Left cardiac atrium (tissue), 4 donors: Measurements from ENCODE around the gene TSPOAP1. TPM values are rescaled to one million over a fixed set of nuclear protein-coding genes. Genes with fewer than 3 reads are reported as not detected.

Experiments
- ATAC-seq, 2 donors: fragments of 200-7000 bp; cut with Tn5 transposase; one replicate each; pipeline ENCODE4 v1.9.1; 2020; ENCODE audit warnings: mild to moderate bottlenecking in 2 of 2, moderate library complexity in 2 of 2
- DNase-seq: peaks from one replicate; pipeline ENCODE4 v3.0.0-alpha.2; 2020
- intact Hi-C, 2 donors: fragments of 100-400 bp; cut with DNase I; formaldehyde crosslinking; loops; one replicate each; pipeline versions ENCODE4 v1.14.1 to v1.15.1; 2022 to 2023
- total RNA-seq, 2 donors: library from RNA; stranded (reverse); fragmentation: NEBNext Ultra II Directional; extraction: Animal tissue kit (Norgen Biotek cat#: 25700); gene quantifications; one replicate each; pipeline ENCODE4 v1.2.1, GENCODE V29; 2021
- donor health status: DM: no; HTN: yes; CAD: no.
- donor health status: DM: no; HTN: yes; CAD: no; lungs with severe emphysema.
- donor health status: DM: yes; HTN: yes; CAD: no.
- donor health status: Dilated cardiomyopathy.

Gene TSPOAP1
- total RNA-seq, 2 donors from 2014 or later = 8.8 to 9.0 TPM

DNA sequence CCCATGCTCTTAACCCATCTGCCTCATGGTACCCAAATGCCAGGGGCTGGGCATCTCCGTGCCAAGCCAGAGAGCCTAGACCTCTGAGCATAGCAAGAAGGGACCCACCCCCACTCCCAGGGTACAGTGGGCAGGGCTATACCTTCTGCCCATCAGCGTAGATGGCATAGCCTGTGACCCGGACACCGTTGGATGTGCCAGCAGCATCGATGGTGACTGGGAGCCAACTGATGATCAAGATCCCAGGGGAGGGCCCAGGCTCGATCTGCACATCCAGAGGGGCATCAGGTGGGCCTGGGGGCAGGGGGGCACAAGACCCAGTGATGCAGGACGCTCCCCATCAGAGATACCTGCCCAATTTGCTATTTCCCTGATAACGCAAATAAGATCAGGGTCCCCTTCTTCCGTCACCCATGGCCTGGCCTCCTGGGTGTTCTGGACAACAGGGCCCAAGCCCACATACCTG lies 17.1 kb downstream of the TSPOAP1 start:
- intact Hi-C loops = no loop called here
- ATAC-seq (no peak), DNase-seq (peak; percentile 17)

DNA sequence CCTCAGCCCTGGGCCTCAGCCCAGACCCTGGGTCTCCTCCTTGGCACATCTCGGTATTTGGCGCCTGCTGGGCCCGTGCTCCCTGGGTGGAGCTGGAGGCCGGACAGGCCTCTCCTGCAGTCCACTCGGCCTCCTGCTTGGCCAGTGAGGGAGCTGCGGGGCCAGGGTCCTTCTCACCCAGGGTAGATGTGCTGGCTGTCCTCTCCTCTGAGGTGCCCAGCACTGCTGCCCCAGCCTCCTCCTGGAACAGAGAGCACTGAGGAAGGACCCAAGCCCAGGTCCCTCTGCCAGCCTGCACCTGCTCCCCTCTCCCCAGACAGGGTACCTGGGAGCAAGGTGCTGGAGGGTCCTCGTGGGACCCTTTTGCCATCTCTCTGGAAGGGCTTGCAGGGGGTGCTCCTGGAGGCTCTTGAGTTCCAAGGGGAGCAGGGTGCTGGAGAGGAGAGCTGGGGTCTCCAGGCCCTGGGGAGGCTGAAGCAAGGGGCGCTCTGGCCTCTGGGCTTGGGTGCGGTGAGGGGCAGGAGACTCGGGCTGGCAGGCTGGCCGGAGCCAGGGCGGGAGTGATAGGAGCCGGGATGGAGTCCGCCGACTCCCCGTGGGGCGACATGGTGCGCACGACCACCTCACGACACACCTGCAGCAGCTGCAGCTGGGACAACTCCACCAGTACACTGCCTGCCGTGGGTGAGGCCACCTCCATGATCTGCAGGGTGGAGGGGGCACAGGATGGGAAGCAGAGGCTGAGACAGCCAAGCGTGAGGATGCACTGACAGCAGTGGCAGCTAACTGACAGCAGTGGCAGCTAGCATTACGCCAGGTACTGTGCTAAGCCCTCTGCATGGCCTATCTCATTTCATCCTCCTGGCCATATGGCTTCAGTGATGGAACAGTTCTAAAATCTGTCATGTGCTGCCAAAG lies 17.8 kb downstream of the TSPOAP1 start:
- DNase-seq (peak; percentile 17), ATAC-seq (no peak)
- intact Hi-C loops = no loop called here

DNA sequence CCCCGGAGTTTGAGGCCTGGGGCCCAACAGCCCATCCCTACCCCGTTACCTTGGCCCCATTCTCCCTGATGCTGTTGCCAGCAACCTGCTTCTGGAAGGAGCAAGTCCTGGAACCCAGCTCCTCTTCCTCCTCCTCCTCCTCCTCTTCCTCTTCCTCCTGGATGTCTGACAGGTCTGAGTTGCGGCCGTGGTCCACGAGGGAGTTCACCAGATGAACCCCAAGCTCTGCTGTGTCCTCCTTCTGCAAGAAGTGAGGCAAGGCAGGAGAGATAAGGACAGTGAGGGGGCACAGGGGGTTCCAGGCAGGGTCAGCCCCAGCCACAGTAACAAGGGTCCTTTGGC lies 18.7 kb downstream of the TSPOAP1 start:
- intact Hi-C loops = no loop called here
- ATAC-seq (no peak), DNase-seq (peak; percentile 5)

DNA sequence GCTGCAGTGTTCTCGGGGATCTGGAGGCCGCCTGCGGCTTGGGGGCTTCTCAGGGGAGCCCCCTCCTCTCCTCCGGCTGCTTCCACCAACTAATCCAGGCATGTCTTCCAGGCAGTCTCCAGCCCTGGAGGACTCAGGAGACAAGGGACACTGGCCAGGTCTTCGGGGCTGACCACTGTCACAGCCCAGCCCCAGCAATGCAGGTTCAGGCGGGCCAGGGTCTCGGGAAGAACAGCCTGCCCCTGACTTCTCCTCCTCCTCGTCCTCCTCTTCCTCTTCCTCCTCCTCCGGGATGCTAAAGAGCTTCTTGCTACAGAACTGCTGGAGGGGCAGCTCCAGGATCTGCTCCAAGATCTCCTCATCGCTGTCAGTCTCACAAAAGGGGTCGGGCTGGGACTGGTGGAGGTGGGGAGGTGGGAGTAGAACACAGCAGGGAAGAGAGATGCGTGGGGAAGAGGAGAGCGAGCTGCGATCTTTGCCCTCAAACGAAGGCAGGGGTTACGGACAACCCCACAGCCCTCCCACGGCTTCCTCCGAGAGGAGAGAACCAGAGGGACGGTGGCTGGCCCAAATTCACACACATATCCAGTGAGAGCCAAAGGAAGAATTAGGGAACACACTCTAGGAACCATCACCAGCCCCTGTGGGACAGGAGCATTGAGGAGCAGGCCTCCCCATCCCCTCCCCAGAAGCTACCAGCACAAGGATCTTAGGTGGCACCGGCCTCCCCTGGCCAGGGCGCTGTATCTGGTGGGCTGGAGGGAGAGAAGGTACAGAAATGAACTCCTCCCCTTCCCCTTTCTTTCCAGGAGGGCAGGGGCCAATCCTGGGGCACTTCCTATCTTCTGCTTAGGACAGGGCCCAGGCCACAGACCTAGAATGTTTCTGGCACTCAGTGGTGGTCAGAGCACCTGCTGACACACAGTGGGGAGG lies 19.3 kb downstream of the TSPOAP1 start:
- ATAC-seq (no peak), DNase-seq (peak; percentile 2)
- intact Hi-C loops = no loop called here

DNA sequence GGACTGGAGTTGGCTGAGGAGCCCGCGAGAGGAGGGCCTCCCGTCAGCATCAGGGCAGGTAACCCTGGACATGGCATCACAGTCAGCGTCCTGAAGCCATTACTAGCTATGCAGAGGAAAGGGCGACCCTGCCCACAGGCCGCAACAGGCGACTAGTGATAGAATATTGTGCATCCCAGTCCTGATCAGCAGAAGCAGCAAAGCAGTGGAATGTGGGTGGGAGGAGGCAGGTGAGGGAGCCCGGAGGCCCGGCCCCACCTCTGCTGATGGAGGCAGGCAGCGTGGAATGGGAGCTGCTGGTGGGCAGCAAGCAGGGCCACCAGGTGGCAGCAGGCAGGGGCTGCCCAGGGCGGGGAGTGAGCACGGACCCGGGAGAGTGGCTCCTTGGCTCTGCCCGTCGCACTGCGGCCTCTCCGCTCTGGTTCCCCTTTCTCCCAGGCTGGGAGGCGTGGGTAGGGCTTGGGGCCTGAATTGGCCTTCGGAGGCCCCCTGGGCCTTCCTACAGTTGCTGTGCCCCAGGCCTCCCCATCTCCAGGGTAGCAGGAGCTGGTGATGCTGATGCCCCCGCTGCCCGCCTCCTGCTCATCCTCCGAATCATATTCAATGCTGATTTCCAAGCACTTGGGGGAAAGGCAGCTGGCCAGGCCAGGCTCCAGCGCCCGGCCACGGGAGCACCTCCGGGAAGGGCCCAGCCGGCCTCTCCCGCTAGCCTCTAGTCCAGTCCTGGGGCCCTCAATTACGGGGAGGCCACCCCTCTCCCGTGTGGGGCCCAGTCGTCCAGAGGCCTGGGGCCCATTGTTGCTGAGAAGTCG lies 20.2 kb downstream of the TSPOAP1 start:
- intact Hi-C loops = no loop called here
- no peak for ATAC-seq
- DNase-seq = peak; percentile 11

DNA sequence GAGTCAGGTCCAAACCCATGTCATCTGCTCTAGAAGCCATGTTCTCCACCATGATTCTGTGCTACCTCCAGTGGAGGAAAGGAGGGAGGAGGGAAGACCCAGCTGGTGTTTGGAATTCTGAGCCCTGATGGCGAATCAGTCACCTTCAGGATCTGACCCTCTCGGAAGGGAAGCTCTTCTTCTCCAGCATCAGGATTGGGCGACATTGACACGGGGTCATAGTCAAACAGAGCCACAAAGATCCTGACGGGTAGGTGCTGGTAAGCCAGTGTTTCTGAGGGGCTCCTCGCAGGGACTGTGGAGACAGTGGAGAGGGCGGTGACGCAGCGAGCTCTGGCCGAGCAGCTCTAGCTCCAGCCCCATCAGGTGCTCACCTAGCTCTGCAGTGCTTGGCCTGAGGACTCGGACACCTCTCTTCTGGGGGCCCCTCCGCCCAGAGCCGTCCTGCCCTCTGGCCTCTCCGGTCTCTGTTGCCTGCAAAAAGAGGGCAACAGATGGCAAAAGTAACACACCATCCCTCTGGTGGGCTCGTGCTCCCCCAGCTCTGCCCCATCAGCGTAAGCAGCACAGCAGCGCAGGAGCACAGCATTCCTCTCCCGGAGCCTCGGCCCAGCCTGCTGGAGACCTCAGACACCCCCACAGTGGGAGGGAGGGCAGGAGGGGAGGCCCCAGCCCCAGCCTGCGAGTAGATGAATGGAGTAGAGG lies 21.0 kb downstream of the TSPOAP1 start:
- intact Hi-C loops = no loop called here
- no peak for DNase-seq
- no peak for ATAC-seq

DNA sequence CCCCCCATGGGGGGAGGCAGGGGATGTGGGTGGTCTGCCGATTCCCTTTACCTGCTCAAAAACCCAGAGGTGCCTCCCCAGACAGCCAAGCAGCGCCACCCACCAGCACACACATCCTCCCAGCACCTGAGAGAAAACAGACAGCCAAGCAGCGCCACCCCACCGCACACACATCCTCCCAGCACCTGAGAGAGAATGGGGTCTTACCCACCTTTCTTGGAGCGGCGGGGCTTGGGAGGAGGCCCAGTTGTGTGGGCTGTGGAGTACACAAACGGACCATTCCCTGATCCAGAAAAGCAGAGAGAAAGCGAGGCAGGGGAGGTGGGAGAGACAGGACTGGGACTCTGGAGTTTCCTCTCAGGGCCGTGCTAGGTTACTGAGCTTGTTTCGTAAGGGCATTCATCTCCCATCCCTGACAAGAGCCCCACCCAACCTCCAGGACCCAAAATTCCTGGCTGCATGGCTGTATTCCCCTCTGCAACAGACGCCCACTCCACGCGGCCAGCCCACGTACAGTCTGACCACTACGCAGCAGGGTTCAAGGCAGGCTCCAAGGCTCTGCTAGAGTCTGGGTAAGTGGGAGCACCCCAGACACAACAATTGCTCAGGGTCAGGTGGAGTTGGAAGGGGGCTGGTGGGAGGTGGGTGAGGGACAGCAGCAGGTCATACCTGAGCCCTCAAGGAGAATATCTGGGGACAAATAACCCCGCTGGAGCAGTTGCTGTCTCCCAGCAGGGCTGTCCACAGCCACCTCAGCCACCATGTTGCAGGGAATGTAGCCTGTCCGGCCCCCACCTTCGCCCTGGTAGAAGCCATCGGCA lies 22.3 kb downstream of the TSPOAP1 start:
- ATAC-seq (no peak), DNase-seq (peak; percentile 7)
- intact Hi-C loops = no loop called here

DNA sequence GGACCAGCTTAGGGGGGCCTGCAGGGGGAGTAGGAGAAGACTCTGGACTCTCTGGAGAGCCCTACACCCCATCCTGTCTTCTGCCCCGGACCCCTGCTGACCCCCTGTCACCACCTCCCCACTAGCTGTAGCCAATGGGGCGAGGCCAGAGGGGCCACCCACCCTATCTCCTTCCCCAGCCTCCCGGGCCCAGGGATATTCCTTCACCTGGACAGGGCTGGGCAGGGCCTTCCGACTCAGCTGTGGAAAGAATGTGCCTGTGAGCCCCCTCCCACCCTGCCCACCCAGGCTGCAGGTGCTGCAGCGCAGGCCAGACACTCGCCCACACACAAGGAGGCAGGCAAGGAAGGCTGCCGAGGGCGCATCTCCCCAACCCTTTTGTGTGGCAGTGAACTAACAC lies 23.0 kb downstream of the TSPOAP1 start:
- peak; percentile 7 for DNase-seq
- intact Hi-C loops = no loop called here
- no peak for ATAC-seq

DNA sequence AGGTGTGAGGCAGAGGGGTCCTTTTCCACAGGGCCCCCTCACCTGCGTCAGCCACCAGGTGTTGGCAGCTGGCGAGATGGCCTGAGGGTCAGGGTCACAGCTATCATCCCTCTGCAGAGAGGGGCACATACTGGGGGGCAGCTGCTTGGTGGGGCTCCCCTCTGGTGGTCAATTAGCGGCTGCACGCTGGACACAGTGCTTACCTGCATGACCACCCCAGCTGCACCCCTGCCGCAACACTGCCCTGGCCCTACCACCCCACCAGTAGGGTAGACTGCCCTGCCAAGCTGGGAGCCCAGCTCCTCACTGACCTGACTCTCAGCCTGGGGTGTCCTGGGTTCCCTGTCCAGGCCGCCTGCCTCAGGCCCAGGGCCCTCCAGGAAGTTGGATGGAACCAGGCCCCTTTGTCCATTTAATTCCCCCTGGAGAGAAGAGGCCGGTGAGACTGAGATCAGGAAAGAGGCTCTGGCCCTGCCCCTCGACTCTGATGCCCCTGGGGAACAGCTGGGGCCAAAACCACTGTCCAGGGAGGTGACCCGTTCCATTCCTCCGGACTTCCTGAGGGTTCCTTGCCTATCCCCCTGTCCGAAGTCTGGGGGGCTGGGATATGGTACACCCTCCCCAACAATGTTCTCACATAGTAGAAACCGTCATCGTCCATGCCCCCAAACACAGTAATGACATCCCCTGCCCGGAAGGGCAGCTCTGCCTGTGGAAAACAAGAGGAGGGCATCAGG lies 23.7 kb downstream of the TSPOAP1 start:
- DNase-seq (peak; percentile 13), ATAC-seq (no peak)
- intact Hi-C loops = no loop called here

DNA sequence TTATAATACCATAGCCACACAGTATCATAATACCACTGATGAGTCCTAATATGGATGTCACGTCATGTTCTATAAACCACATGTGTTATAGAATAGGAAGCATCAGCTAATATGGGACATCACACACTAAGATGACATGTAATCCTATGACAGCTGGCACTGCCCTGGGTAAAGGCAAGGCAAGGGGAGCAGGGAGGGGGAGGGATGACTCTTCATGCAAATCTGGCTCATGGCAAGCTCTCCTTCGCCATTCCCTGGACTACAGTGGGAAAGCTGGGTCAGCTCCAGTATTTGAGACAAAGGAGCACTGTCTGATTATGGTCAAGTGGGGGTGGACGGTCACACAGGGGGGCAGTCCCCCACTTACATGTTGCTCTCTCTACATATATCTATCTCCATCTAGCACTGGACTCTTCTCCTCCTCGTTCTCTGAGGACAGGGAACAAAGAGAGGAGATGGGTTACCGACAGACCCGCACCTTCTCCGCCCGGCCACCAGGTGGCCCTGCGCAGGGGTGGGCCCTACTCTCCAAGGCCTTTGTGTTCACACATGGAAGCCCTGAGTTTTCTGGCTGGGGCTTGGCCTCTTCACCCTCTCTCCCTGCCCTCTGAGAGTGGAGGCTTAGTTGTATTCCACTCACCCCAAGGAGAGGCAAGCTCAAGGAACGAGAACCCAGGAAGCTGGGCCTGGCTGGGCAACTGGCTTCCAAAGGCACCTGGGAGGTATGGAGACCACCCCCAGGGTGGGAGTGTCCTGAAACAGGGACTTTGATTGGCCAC lies 24.4 kb downstream of the TSPOAP1 start:
- peak; percentile 25 for DNase-seq
- ATAC-seq = peak; percentile 58 to 64
- intact Hi-C loops = no loop called here

DNA sequence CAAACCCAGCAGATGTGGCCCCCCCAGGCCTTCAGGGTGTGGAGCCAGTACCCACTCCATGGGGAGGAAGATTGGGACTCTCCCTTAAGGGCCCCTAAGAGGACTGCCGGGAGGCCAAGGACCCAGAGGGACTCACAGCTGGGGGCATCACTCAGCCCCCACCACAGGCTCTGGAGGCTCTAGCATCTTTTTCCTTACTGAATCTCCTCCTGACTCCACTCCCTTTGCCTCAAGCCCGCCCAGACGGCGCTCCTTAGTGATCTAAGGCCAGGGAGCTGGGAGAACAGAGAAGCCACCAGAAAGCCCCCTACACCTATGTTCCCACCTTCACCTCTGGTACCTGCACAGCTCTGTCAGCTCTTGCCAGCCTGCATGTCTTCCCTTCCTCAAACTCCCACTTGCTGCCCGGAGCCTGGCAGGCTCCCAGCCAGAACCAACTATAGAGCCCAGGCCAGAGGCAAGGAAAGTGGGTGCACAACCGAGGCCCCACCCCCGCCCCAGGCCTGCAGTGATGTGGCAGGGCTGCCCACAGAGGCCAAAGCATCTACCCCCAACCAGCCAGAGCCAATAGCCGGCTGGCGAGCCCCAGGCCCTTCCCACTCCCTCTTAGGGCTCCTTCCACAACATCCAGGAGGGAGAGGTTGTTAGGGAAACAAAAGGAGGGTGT lies 25.5 kb downstream of the TSPOAP1 start:
- peak; percentile 7 for DNase-seq

DNA sequence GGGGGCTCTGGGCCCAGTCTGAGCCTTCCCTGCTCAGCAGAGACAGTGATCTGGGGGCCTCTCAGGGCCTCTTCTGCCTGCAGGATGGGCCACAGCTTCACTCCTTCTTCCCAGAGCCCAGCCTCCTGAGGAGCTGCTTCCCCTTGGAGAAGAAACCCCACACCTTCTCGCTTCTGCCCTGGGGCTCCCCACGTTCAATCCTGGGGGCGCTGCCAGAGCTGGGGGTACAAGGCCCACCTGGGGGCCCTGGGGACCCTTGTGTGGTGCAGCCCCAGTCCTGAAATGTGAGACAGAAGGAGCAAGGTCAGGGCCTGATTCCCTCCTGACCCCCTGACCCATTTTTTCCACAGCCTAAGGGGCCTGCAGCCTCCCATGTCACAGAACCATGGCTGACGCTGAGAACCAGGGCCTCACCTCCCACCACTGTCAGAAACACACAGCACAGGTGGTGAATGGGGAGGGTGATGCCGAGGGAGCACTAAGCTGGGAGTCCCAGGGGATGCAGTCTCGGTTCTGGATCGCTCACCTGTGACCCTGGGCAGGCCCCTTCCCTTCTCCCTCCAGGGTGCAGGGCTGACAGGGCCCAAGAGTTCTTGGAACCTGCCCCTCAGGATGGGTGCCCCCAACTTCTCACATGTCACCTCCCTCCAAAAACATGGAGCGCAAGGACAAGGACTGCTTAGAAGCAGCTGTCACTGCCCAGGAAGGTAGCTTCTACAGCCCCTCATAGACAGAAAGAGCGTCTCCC lies 26.2 kb downstream of the TSPOAP1 start:
- ATAC-seq = no peak
- intact Hi-C loops = no loop called here

More for the DNA sequence above, 25.5 kb downstream of the TSPOAP1 start:
- intact Hi-C loops = no loop called here
- no peak for ATAC-seq

DNA sequence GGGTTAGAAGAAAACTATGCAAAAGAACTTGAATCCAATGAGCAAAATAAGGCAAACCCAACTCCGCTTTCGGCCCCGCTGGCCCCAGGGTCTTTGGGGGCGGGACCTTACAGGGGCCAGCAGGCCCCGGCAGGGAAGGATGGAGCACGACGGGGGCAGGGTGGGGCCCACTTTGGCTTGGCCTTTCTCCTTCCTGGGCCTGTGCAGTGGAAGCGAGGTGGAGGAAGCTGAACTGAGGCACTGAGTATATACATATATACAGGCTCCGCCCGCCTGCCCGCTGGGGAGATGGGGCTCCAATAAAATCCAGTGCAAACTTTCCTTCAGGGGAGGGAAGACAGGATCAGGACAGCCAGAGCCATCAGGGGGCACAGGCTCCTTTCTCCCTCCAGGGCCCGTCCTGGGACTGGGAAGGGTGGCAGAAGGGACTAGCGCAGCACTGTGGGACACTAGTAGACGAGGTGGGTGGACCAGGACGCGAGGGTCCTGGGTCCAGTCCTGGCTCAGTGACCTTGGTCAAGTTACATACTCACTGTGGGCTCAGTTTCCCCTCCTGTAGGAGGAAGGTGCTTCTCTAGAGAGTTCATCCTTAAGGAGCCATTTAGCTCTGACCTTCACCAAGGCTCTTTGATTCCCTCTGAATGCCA lies 27.0 kb downstream of the TSPOAP1 start:
- ATAC-seq (no peak), DNase-seq (peak; percentile 13)
- intact Hi-C loops = no loop called here

More for the DNA sequence above, 26.2 kb downstream of the TSPOAP1 start:
- peak; percentile 12 for DNase-seq

DNA sequence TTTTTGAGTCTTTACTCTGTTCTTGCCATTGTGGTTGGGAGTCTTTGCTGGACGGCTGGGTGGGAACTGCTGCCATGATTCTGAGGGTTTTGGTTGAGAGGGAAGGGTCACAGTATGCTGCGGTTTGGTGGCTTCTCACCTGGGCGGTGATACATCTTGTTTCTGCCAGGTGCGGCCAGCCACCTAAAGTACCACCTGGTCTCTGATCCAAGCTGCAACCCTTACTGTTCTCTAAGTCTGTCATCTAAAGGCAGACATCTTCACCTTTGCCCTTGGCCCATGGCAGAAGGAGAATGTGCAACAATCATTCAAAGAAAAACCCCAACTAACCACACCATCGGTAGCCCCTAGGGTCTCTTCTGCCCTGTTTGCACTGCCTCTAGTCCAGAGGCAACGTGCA lies 28.3 kb downstream of the TSPOAP1 start:
- DNase-seq = no peak
- ATAC-seq = no peak
- intact Hi-C loops = no loop called here

DNA sequence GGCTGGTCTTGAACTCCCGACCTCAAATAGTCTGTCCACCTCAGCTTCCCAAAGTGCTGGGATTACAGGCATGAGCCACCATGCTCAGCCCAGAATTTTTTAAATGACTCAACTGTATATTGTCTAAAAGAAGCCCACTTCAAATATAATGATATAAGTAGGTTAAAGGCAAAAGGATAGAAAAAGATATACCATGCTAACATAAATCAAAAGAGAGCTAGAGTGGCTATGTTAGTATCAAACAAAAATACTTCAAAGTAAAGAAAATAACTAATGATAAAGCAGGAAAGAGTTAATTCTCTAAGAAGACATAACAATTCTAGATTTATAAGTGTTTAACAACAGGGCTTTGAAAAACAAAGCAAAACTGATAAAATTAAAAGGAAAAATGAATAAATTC lies 34.6 kb downstream of the TSPOAP1 start:
- no peak for DNase-seq
- intact Hi-C loops = no loop called here
- ATAC-seq = no peak
